HepG2 (cell line): ENCODE results near the gene ACOXL. TPM values are rescaled to one million over a fixed set of nuclear protein-coding genes. Genes with fewer than 3 reads are reported as not detected.

Source experiments
- ATAC-seq: fragments of 200-7000 bp; cut with Tn5 transposase; 3 replicates; pipeline ENCODE4 v1.9.1; 2020; ENCODE audit warnings: mild to moderate bottlenecking, moderate library complexity
- BruUV-seq: library from RNA; stranded (reverse); fragments of 400-500 nt; replicated peaks from 2 replicates; lab custom pipeline; 2021; lab: Mats Ljungman, UMichigan
- CTCF ChIA-PET: fragments of 300-600 bp; formaldehyde crosslinking; extraction: SDS; loops from one replicate; lab custom pipeline; 2021; ENCODE audit warnings: low total read pairs, inconsistent platforms, low intra/inter-chr PET ratio; lab: Yijun Ruan, JAX
- POLR2A ChIA-PET: fragments of 350-600 bp; sonication (Branson Sonifier 250); formaldehyde crosslinking; loops from one replicate; lab custom pipeline; 2020; ENCODE audit warnings: antibody characterized with exemption, inconsistent platforms; lab: Yijun Ruan, JAX
- DNase-seq: peaks from one replicate; pipeline ENCODE4 v3.0.0-alpha.2; 2015; ENCODE audit warnings: low spot score
- FAIRE-seq: peaks from 3 replicates; lab custom pipeline; 2011; peaks lifted over from hg19 to GRCh38; lab: Jason Lieb, UNC
- H2AFZ ChIP-seq: one replicate; pipeline ENCODE4 v1.6.1; 2011; ENCODE audit warnings: low read length, inconsistent platforms
- H3K27ac ChIP-seq: fragments of 300-600 bp; 3 replicates; pipeline ENCODE4 v1.8.0; 2011; ENCODE audit warnings: mixed run types, mild to moderate bottlenecking, mixed read lengths, low read length, inconsistent platforms; ENCODE audit not compliant: insufficient read depth; ENCODE audit errors: extremely low read length
- H3K27me3 ChIP-seq, 2 experiments: fragments of 200-600 bp in 1 of 2; 2 replicates in 1 of 2; 3 replicates in 1 of 2; pipeline versions ENCODE4 v1.6.0 to v1.8.0; 2011; ENCODE audit warnings: low read length in 2 of 2, mild to moderate bottlenecking in 2 of 2, moderate library complexity in 2 of 2, inconsistent platforms in 1 of 2; ENCODE audit not compliant: insufficient read depth in 2 of 2, control insufficient read depth in 1 of 2
- H3K36me3 ChIP-seq, 2 experiments: fragments of 200-600 bp in 1 of 2; replicated peaks in 1 of 2; 2 replicates in 1 of 2; 3 replicates in 1 of 2; pipeline versions ENCODE4 v1.5.1 to v1.8.0; 2011; ENCODE audit warnings: low read length in 2 of 2, inconsistent platforms in 1 of 2; ENCODE audit not compliant: insufficient read depth in 2 of 2, control insufficient read depth in 1 of 2
- H3K4me1 ChIP-seq: 2 replicates; pipeline ENCODE4 v1.5.1; 2012; ENCODE audit warnings: low read length, inconsistent platforms; ENCODE audit not compliant: insufficient read depth
- H3K4me2 ChIP-seq: 2 replicates; pipeline ENCODE4 v1.6.0; 2011; ENCODE audit warnings: low read depth, low read length, inconsistent platforms
- H3K4me3 ChIP-seq, 3 experiments: fragments of 200-600 bp in 1 of 3; sonication (generic), shearing (Covaris generic) in 1 of 3; replicated peaks in 1 of 3; 2 replicates each; pipeline ENCODE4 v1.5.1; 2011 to 2016; ENCODE audit warnings: low read length in 3 of 3, inconsistent platforms in 2 of 3, low read depth in 2 of 3, mild to moderate bottlenecking in 2 of 3, control low read depth in 1 of 3, mixed read lengths in 1 of 3; ENCODE audit not compliant: insufficient read depth in 1 of 3
- H3K79me2 ChIP-seq: one replicate; pipeline ENCODE4 v1.6.1; 2011; ENCODE audit warnings: low read length, inconsistent platforms; ENCODE audit not compliant: insufficient read depth
- H3K9ac ChIP-seq: 2 replicates; pipeline ENCODE4 v1.6.0; 2011; ENCODE audit warnings: mild to moderate bottlenecking, low read depth, low read length, inconsistent platforms; ENCODE audit not compliant: insufficient read depth
- H3K9me3 ChIP-seq: 2 replicates; pipeline ENCODE4 v1.5.1; 2012; ENCODE audit warnings: mild to moderate bottlenecking, low read length
- H4K20me1 ChIP-seq: 2 replicates; pipeline ENCODE4 v1.6.0; 2011; ENCODE audit warnings: inconsistent platforms, mild to moderate bottlenecking, low read length, moderate library complexity; ENCODE audit not compliant: insufficient read depth
- CHD2 ChIP-seq: IDR thresholded peaks from 2 replicates; pipeline ENCODE4 v1.6.1; 2011; ENCODE audit warnings: low read depth, low read length, improper control_type of control experiment
- FOXK1 ChIP-seq: sonication (generic); formaldehyde crosslinking; IDR thresholded peaks from 2 replicates; pipeline ENCODE4 v1.4.0; 2020; ENCODE audit warnings: low read depth, missing genetic modification reagents, borderline replicate concordance
- GLI4 ChIP-seq: sonication (generic); formaldehyde crosslinking; IDR thresholded peaks from 2 replicates; pipeline ENCODE4 v1.5.1; 2020; ENCODE audit warnings: missing genetic modification reagents, mild to moderate bottlenecking, moderate library complexity, borderline replicate concordance
- HNRNPLL ChIP-seq: fragments of 200-400 bp; formaldehyde crosslinking; IDR thresholded peaks from 2 replicates; pipeline ENCODE4 v1.6.1; 2017; ENCODE audit warnings: mild to moderate bottlenecking, low read depth, low read length; ENCODE audit not compliant: poor library complexity, severe bottlenecking
- HOXA5 ChIP-seq: sonication (generic); formaldehyde crosslinking; IDR thresholded peaks from 2 replicates; pipeline ENCODE4 v1.4.0; 2020; ENCODE audit warnings: missing genetic modification reagents
- PHF21A ChIP-seq: sonication (generic); formaldehyde crosslinking; IDR thresholded peaks from 2 replicates; pipeline ENCODE4 v1.5.0; 2020; ENCODE audit warnings: mild to moderate bottlenecking, missing genetic modification reagents
- SP4 ChIP-seq: sonication (generic); formaldehyde crosslinking; IDR thresholded peaks from 2 replicates; pipeline ENCODE4 v1.8.1; 2023; ENCODE audit warnings: mild to moderate bottlenecking, missing genetic modification reagents
- ZNF205 ChIP-seq: IDR thresholded peaks from 2 replicates; pipeline ENCODE4 v1.6.1; 2018; ENCODE audit warnings: missing biosample characterization, missing genetic modification reagents
- ZNF33B ChIP-seq: sonication (generic); formaldehyde crosslinking; IDR thresholded peaks from 2 replicates; pipeline ENCODE4 v1.5.1; 2020; ENCODE audit warnings: mild to moderate bottlenecking, missing genetic modification reagents
- ZNF552 ChIP-seq: sonication (generic); formaldehyde crosslinking; IDR thresholded peaks from 2 replicates; pipeline ENCODE4 v1.9.0; 2022; ENCODE audit warnings: missing genetic modification reagents, mild to moderate bottlenecking, borderline replicate concordance
- ZNF652 ChIP-seq: IDR thresholded peaks from 2 replicates; pipeline ENCODE4 v1.6.1; 2016; ENCODE audit warnings: low read depth, borderline replicate concordance
- ZNF660 ChIP-seq: sonication (generic); formaldehyde crosslinking; IDR thresholded peaks from 2 replicates; pipeline ENCODE4 v1.5.1; 2020; ENCODE audit warnings: mild to moderate bottlenecking, low read depth, missing genetic modification reagents, borderline replicate concordance
- WGBS: methylation state at CpG from one replicate; pipeline ENCODE4 v1.1.6; 2017; ENCODE audit warnings: low lambda C conversion rate; 5-methylcytosine and 5-hydroxymethylcytosine counted together
- in situ Hi-C: cut with HindIII; loops from 2 replicates; pipeline ENCODE4 v1.10.0; 2017; ENCODE audit warnings: low pct_unique_long_range_greater_than_20kb; ENCODE audit not compliant: extremely low pct_ligation_motif_present
- intact Hi-C: fragments of 100-400 bp; cut with micrococcal nuclease; formaldehyde crosslinking; loops from one replicate; pipeline ENCODE4 v1.10.0; 2022; ENCODE audit not compliant: unreplicated experiment
- polyA plus RNA-seq, 8 experiments: library from polyadenylated mRNA; depleted of rRNA in 3 of 8; stranded (reverse) in 7 of 8; unstranded in 1 of 8; fragments of >200 nt; fragmentation: Illumina TruSeq in 4 of 8; extraction: Trizol in 4 of 8; gene quantifications; 2 replicates each; pipeline versions ENCODE4 v1.2.1 to v1.2.3, GENCODE V29; 2011 to 2016; ENCODE audit warnings: low read depth in 4 of 8, missing spikeins in 1 of 8, mixed read lengths in 1 of 8; ENCODE audit not compliant: insufficient read depth in 1 of 8
- total RNA-seq, 5 experiments: library from RNA; depleted of rRNA; stranded (reverse); fragments of >200 nt; fragmentation: Illumina TruSeq; extraction: Trizol; gene quantifications; 2 replicates each; pipeline ENCODE4 v1.2.3, GENCODE V29; 2016; ENCODE audit warnings: low read depth in 1 of 5
- TF ChIP-seq, protein P1 (sequence below): sonication (generic); formaldehyde crosslinking; IDR thresholded peaks from 2 replicates; pipeline ENCODE4 v1.4.0; 2020; ENCODE audit warnings: mild to moderate bottlenecking, missing genetic modification reagents
- TF ChIP-seq, protein P2 (sequence below): sonication (generic); formaldehyde crosslinking; conservative IDR thresholded peaks from 2 replicates; pipeline ENCODE4 v1.4.0; 2020; ENCODE audit warnings: missing genetic modification reagents
- TF ChIP-seq, protein P3 (sequence below): IDR thresholded peaks from 2 replicates; pipeline ENCODE4 v1.6.1; 2018; ENCODE audit warnings: missing genetic modification reagents

The ACOXL gene
- total and polyA plus RNA-seq, 2 of the 13 experiments (the other 11 are each of a cell fraction or from before 2014, with no cell fraction given), result not detected

DNA sequence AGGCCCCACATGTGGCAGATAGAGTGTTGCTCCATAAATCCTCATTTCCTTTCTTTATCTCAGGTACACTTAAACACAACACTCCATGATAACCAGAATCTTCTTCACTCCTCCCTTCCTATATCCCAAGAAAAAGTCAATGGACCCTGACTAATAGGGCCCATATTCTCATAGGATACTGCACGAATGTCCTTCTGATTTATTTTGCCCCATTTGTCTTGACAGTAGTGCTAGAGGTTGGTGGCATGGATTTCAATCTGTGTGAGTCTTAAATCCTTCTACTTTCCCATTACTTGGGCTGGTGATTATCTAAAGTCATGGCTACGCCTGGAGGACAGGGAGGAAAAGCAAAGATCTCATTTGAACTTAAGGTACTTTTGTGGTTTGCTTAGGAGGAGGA, 156.0 kb downstream of the ACOXL start:
- DNase-seq (no peak), ATAC-seq (no peak), FAIRE-seq (no peak)
- no peaks in the 10 kb centered on the region for H3K79me2 ChIP-seq
- H3K9ac ChIP-seq, result no peak overlapping the region
- H3K36me3 ChIP-seq, result no peaks in the 10 kb centered on the region
- no peaks in the 10 kb centered on the region for H3K4me1 ChIP-seq
- in situ Hi-C loops (no loop called here), intact Hi-C loops (loop anchor here (5.0 kb wide), 1 partner anchor 36 kb away; no protein-coding TSS in a partner anchor)
- POLR2A ChIA-PET, result no interaction called here
- H3K4me3 ChIP-seq, result no peak overlapping the region
- CTCF ChIA-PET, result no interaction called here
- H3K9me3 ChIP-seq, result no peaks in the 10 kb centered on the region
- no peak overlapping the region for H2AFZ ChIP-seq
- H4K20me1 ChIP-seq, result no peaks in the 10 kb centered on the region
- no peak overlapping the region for H3K4me2 ChIP-seq
- peaks cover 0 to 2% of the 10 kb centered on the region in 2 experiments; a peak in 1 of 5 replicates for H3K27me3 ChIP-seq
- WGBS, result 3% methylated on average over 2 of the region's 2 CpGs
- no peak for TF ChIP-seq ZNF552 (CRISPR knock-in tag)
- TF ChIP-seq GLI4 (CRISPR knock-in tag), result no peak
- no peak for TF ChIP-seq PHF21A (CRISPR knock-in tag)
- TF ChIP-seq HOXA5 (CRISPR knock-in tag), result no peak
- TF ChIP-seq, protein P1, sequence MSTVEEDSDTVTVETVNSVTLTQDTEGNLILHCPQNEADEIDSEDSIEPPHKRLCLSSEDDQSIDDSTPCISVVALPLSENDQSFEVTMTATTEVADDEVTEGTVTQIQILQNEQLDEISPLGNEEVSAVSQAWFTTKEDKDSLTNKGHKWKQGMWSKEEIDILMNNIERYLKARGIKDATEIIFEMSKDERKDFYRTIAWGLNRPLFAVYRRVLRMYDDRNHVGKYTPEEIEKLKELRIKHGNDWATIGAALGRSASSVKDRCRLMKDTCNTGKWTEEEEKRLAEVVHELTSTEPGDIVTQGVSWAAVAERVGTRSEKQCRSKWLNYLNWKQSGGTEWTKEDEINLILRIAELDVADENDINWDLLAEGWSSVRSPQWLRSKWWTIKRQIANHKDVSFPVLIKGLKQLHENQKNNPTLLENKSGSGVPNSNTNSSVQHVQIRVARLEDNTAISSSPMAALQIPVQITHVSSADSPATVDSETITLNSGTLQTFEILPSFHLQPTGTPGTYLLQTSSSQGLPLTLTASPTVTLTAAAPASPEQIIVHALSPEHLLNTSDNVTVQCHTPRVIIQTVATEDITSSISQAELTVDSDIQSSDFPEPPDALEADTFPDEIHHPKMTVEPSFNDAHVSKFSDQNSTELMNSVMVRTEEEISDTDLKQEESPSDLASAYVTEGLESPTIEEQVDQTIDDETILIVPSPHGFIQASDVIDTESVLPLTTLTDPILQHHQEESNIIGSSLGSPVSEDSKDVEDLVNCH (CRISPR knock-in tag), result no peak
- no peak overlapping the region for H3K27ac ChIP-seq
- BruUV-seq, result no TSS peak

DNA sequence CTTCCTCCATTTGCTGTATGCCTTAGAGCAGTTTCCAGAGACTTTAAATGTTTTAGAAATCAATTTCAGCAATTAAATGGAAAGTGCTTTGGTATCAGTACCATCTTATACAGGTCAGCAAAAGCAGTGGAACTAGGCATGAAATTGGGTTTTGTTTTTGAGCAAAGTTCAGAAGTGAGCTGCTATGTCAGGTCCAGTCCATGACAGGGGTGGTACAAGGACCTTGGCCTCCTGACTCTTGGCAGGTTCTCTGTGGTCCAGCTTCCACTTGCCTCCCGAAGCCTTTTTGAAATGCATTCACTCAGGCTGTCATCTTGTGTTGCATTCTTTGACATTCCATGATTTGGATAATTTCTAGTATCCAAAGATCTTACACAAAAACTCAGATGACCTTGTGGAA, 159.3 kb downstream of the ACOXL start:
- H3K9me3 ChIP-seq, result no peaks in the 10 kb centered on the region
- H3K27ac ChIP-seq, result no peak overlapping the region
- BruUV-seq, result no TSS peak
- ChIA-PET CTCF (no interaction called here), POLR2A (no interaction called here)
- H4K20me1 ChIP-seq, result no peaks in the 10 kb centered on the region
- no peak overlapping the region for H3K4me2 ChIP-seq
- H3K27me3 ChIP-seq, result peaks cover 0 to 2% of the 10 kb centered on the region in 2 experiments; a peak in 1 of 5 replicates
- no peaks in the 10 kb centered on the region for H3K36me3 ChIP-seq
- no peak for FAIRE-seq
- no CpG with 5 or more reads among the region's 1 CpG for WGBS
- no peak overlapping the region for H3K4me3 ChIP-seq
- intact Hi-C loops (no loop called here), in situ Hi-C loops (no loop called here)
- no peak overlapping the region for H2AFZ ChIP-seq
- no peaks in the 10 kb centered on the region for H3K4me1 ChIP-seq
- H3K9ac ChIP-seq, result no peak overlapping the region
- ATAC-seq, result no peak
- DNase-seq, result no peak
- H3K79me2 ChIP-seq, result no peaks in the 10 kb centered on the region
- TF ChIP-seq ZNF652 (CRISPR knock-in tag), result no peak
- TF ChIP-seq, protein P2, sequence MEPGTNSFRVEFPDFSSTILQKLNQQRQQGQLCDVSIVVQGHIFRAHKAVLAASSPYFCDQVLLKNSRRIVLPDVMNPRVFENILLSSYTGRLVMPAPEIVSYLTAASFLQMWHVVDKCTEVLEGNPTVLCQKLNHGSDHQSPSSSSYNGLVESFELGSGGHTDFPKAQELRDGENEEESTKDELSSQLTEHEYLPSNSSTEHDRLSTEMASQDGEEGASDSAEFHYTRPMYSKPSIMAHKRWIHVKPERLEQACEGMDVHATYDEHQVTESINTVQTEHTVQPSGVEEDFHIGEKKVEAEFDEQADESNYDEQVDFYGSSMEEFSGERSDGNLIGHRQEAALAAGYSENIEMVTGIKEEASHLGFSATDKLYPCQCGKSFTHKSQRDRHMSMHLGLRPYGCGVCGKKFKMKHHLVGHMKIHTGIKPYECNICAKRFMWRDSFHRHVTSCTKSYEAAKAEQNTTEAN (CRISPR knock-in tag), result no peak
- TF ChIP-seq ZNF205 (CRISPR knock-in tag), result no peak
- no peak for TF ChIP-seq CHD2
- TF ChIP-seq ZNF660 (CRISPR knock-in tag), result no peak
- TF ChIP-seq ZNF33B (CRISPR knock-in tag), result no peak
- no peak for TF ChIP-seq FOXK1 (CRISPR knock-in tag)
- TF ChIP-seq HNRNPLL, result no peak
- TF ChIP-seq, protein P3, sequence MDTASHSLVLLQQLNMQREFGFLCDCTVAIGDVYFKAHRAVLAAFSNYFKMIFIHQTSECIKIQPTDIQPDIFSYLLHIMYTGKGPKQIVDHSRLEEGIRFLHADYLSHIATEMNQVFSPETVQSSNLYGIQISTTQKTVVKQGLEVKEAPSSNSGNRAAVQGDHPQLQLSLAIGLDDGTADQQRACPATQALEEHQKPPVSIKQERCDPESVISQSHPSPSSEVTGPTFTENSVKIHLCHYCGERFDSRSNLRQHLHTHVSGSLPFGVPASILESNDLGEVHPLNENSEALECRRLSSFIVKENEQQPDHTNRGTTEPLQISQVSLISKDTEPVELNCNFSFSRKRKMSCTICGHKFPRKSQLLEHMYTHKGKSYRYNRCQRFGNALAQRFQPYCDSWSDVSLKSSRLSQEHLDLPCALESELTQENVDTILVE, result no peak
- TF ChIP-seq SP4 (CRISPR knock-in tag), result no peak
